H4 (cell line): ENCODE data around the gene CLSTN1. TPM values are rescaled to one million over a fixed set of nuclear protein-coding genes. Genes with fewer than 3 reads are reported as not detected.

Experiments
- DNase-seq: peaks from one replicate; pipeline ENCODE4 v3.0.0-alpha.2; 2015; ENCODE audit warnings: low spot score
- total RNA-seq: library from RNA; depleted of rRNA; stranded (reverse); fragments of >200 nt; shearing (Covaris generic); gene quantifications from 2 replicates; pipeline ENCODE4 v1.2.3, GENCODE V29; 2014; rRNA removed

Gene CLSTN1
- total RNA-seq = 31.0 and 35.3 TPM in 2 replicates

- peak; percentile 57 for DNase-seq
Observed at GRCh38 chr1:9823943-9824701, at the start of gene CLSTN1. TSS of gene CLSTN1 (minus strand) at chr1:9823965. CDS start at chr1:9823733, 232 bp downstream.

DNA sequence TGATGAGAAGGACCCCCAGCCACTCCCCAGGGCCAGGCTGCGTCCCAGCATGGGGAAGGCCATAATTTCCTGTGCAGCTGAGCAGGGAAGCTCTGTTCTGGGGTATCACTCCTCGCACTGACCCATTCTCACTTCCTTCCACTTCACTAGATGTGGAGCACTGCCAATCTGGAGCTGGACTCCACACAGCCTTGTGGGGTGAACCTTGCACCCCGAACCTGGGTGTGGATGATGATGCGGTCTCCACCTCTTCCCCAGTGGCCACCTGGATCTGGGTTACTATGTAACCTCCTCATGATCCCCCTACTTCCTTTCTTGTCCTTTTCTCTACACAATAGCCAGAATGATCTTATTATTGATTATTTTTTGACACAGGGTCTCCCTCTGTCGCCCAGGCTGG, 49.6 kb upstream of the CLSTN1 start:
- no peak for DNase-seq

DNA sequence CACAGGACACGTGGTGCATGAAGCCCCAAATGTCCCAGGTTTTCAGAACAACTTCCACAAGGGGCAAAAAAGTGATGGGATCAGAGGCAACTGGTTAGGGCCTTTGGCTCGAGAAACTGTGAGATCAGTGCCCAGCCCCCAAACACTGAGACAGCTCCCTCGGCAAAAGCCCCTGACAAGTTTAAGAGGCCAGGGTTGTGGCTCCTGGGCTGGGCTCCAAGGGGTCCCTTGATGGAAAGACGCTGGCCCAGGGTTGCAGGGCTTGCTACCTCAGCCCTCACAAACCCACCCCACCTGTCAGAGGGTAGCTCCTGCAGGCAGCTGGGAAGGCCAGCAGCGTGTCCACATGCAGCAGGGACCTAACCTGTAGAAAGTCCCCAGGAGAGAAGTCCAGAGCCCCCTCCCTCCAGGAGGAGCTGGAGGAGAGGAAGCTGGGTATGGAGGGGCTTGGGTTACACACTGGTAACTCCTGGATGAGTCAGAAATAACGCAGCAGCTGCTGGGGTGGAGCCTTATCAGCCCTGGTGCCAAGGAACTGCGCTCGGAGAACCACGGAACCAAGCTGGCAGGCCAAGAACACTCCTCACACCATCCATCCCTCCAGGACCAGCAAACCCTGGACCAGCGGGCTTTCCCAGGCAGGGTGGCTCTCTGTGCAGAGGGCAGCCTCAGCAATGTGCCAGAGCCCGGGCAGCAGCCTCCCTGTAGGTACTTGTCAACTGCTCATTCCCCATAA, 48.8 kb upstream of the CLSTN1 start:
- no peak for DNase-seq

DNA sequence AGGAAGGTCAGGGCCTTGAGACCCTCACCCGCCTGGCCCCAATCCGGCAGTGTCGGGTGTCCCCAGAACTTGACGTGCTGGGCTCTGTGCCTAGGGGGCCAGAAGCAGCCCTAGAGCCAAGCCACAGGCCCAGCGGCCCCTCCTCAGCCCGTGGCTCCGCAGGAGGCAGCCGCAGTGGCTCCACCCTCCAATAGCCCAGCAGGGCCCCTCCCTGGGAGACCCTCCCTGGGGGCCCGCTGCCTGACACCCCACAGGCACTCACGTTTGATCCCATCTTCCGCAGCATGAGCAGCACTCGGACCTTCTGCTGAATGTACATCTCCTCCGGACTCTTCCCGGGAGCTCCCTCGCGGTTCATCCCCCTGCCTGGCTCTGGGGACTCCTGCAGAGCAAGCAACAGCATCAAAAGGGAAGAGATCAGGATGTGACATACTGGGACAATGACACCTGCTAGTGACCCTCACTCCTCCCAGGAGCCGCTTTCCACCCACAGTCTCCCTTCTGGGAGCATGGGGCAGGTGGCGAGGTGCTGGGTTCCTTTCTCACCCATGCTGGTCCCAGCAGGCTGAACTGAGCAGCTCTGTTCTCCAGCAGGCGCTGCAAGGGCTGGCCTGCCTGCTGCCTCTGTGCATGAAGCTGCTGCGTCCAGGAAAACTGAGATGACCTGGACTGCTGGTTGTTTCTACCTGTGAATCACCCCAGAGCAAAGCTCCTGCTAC, 48.1 kb upstream of the CLSTN1 start:
- DNase-seq = no peak

DNA sequence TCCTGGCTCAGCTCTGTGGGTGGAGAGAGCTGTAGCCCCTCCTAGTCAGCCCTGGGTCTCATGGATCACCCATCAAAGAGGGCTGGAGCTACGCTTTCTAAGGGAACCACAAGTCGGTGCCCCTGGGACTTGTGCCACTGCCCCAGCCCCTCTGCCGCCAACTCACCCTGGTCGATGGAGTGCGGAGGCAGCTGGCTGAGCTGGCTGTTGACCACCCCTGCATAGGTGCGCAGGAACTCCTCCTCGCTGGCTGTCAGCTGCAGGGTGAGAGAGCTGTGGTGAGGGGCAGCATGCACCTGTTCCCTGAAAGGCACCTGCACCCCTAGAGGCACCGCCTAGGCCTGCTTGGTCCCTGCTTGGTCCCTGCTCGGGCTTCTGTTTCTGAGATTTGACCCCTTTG, 47.3 kb upstream of the CLSTN1 start:
- no peak for DNase-seq

GRCh38 chr1:9870572-9870971, 46.8 kb upstream of the CLSTN1 start:
- no peak for DNase-seq

- DNase-seq = no peak
Observed at GRCh38 chr1:9869831-9870251, 46.1 kb upstream of the CLSTN1 start.

GRCh38 chr1:9868244-9868590, 44.5 kb upstream of the CLSTN1 start:
- no peak for DNase-seq

GRCh38 chr1:9867408-9868243, 43.9 kb upstream of the CLSTN1 start:
- DNase-seq = peak; percentile 58

DNA sequence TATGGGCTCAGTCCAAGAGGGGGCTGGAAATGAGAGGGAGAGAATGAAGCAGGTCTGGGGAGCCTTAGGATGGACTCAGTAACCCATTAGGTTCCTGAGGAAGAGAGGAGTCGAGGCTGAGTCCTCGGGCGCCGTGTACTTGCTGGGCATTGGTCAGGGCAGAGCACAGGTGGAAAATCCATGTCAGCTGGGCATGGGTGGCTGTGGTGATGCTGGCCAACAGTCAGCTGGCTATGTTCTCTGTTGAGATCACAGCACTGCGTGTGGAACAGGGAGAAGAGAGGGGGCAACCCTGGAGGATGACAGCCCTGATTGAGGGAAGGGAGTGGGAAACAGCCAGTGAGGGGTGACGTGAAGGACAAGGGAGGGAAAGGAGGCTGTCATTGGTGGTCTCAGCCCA, 43.1 kb upstream of the CLSTN1 start:
- DNase-seq = no peak

- no peak for DNase-seq
Observed at GRCh38 chr1:9865724-9866123, 42.0 kb upstream of the CLSTN1 start.

DNA sequence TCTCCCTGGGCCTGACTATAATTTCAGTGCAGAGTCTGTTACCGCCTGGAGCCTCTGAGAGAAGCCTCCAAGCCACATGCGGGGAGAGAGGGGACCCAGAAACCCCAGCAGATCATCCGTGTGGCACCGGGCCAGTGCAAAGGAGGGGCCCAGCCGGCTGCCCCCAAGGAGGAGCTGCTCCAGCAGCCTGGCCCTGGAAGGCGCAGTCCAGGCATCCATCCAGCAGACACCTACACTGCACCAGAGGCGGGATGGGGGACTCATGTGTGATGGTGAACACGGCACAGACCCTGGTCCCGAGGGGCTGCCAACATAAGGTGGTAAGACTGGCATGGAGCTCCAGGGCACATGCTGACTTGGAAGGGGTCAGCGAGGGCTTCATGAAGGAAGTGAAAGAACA, 39.6 kb upstream of the CLSTN1 start:
- DNase-seq = no peak

GRCh38 chr1:9861360-9861759, 37.6 kb upstream of the CLSTN1 start:
- DNase-seq = no peak

GRCh38 chr1:9860887-9861286, 37.1 kb upstream of the CLSTN1 start:
- DNase-seq = no peak

DNA sequence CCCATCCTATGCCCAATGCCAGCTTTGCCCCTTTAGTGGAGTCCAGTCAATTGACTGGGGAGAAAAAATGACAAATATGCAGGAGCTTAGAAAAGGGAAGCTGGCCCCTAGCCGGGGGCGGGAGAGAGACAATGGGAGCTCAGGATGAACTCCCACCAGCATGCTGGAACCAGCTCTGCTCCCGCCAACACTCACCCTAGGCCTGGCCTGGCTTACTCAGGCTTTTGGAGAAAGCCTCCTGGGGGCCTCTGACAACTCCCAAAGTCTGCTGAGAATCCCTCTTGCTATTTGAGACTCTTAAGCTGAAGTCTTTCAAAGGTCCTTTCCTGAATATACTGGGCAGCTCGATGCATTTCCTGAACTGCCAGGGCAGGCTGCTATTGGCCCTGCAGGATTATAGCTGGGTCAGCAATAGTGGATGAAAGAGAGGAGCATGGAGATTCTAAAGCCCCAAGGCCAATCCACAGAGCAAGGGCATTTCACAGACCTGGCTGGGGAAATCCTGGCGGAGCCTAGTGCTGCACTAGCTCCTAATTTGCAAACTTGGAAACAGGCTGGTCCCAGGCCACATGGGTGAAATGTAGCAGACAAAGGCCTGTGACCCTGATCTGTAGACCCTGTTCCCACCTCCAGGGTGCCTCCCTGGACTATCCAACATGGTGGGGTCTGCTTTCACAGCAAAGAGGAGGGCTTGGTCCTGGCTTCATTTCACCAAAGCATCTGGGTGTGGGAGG, 35.7 kb upstream of the CLSTN1 start:
- DNase-seq = no peak

DNA sequence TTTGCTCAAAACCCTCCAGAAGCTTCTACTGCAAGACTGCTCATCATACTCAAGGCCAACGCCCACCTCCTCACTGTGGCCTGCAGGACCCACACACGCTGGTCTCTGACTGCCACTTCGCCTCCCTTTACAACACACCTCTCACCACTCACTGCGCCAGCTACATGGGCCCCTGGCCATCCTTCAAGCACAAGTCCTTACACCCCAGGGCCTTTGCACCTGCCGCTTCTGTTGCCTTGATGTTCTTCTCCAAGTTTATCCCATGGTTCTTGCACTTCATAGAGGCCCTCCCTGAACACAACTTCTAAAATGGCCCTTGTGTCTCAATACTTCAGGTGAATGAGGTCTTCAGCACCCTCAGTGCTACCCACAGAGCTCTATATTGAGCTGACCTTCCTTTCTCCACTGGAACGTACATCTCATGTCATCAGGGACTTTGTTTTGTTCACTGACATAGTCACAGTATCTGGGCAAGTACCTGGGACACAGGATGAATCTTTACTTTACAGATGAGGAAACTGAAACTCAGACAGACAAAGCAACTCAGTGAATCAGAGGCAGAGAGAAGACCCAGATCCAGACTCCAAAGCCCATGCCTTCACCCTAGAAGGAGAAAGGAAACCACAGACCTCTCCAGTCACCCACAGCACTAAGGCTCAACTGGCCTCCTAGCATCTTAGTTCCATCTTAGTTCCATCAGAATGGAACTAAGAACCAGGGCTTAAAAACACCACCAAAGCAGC, 34.7 kb upstream of the CLSTN1 start:
- DNase-seq = no peak

DNA sequence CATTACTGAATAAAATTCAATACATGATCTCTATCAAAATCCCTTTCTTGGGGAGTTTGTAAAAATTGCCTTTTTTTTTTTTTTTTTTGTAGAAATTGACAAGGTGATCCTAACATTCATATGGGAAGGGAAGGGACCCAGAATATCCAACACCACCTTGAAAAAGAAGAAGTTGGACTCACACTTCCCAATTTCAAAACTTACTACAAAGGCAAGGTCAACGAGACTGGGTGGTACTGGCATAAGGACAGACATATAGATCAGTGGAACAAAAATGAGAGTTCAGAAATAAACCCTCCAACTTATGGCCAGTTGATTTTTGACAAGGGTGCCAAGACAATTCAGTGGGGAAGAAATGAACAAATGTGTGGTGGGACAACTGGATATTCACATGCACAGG, 31.4 kb upstream of the CLSTN1 start:
- DNase-seq = no peak

DNA sequence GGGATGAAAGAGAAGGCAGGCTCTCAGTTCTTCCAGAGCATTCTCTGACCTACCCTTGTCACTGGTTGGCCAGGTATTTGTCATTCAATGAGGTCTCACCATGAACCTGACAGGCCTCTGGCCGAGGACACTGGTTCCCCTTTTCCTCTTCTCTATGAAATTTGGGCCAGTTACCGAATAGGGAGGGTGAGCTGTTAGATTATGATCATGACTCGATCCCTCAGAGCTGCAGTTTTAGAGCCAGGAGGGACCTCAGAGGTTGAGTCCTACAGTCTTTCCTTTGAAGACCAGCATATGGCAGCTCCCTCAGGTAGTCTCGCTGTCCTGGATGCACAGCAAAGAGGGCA, 29.5 kb upstream of the CLSTN1 start:
- no peak for DNase-seq

DNA sequence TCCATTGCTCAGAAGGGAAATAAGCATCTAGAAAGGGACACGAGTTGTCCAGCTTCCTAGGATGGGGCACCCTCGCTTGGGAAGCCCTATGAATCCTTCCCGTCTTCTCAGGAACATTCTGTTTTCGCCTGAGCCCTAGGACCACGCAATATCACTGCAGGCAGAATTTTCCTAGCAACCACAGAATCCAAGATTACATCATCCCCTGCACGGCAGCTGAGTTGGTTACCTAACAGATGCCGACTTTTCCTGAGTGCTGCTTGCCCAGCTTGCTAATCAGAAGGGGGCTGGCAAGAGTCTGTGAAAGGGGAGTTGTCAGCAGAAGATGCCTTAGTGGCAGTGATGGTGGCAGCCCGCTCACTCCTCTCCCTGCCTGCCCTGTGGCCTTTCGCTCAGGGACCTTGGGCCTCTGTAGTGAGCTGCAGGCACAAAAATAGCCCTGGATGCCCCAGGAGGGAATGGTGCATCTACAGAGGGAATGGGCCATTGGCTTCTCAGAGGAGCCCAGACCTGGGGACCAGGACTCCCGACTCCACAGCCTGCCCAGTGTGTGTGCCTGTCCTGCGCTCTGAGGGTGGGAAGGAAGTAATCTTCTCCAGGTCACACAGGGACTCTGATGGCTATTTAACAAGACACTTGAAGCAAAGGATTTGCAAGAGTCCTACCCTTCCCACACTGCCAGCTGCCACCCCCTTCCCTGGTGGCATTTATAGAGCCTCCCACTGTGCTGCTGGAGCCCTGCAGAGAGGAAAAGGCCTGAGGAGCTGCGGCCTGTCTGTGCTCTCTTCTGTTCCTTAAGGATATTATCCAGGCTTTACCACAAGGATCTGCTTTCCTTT, 28.9 kb upstream of the CLSTN1 start:
- DNase-seq = peak; percentile 79

DNA sequence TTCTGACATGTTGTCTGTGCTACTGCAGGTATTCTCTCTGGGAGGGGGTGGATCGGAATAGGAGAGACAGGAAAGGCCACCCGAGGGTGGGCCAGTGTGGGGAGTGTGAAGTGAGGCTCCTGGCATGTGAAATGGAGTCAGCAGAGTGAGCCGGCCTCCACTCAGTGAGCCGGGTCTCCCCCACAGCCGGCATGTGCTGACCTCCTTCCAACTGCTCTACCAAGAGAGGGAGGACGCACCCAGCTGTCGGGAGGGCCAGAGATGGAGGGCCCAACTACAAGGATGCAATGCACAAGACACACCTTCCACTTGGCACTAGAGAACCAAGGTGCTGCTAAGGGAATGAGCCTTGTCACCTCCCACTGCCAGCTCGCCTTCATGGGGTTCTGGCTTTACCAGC, 28.2 kb upstream of the CLSTN1 start:
- DNase-seq = no peak
